ENCODE results near the gene ACVR1. TPM values are rescaled to one million over a fixed set of nuclear protein-coding genes. Genes with fewer than 3 reads are reported as not detected.

The ACVR1 gene
- total RNA-seq, 1 donor from 2014 or later, result 35.0 TPM

DNA sequence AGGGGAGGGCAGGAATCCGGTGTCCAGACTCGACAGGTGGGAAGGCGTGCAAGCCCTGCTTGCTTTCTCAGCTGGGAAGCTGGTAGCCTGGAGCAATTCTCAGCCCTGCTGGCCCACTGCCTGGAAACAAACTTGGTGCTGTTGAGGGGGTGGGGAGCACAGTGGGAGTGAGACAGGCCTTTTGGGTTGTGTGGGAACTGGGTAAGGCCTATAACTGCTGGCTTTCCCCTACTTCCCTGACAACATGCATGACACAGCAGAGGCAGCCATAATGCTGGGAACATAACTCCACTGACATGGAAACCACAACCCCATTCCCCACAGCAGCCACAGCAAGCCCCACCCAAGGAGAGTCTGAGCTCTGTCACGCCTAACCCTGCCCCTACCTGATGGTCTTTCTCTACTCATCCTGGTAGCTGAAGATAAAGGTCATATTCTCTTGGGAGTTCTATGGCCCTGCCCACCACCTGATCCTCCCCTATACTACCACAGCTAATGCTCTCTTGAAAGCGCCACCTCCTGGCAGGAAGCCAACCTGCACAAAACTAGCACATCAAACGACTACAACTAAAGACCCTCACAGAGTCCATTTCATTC lies 124.6 kb downstream of the ACVR1 start:
- ATAC-seq (no peak), DNase-seq (no peak)
- H3K4me1 ChIP-seq, result no peaks in the 10 kb centered on the region
- intact Hi-C loops (cut with DNase I), result no loop called here
- no peak overlapping the region for H3K4me3 ChIP-seq
- TF ChIP-seq, protein P1, sequence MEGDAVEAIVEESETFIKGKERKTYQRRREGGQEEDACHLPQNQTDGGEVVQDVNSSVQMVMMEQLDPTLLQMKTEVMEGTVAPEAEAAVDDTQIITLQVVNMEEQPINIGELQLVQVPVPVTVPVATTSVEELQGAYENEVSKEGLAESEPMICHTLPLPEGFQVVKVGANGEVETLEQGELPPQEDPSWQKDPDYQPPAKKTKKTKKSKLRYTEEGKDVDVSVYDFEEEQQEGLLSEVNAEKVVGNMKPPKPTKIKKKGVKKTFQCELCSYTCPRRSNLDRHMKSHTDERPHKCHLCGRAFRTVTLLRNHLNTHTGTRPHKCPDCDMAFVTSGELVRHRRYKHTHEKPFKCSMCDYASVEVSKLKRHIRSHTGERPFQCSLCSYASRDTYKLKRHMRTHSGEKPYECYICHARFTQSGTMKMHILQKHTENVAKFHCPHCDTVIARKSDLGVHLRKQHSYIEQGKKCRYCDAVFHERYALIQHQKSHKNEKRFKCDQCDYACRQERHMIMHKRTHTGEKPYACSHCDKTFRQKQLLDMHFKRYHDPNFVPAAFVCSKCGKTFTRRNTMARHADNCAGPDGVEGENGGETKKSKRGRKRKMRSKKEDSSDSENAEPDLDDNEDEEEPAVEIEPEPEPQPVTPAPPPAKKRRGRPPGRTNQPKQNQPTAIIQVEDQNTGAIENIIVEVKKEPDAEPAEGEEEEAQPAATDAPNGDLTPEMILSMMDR (IDR thresholded peaks at IDR 0.05), result no peak
- peaks cover 26% of the 10 kb centered on the region for H3K36me3 ChIP-seq
- no peaks in the 10 kb centered on the region for H3K27me3 ChIP-seq (ENCODE audit: low read depth)
- H3K9me3 ChIP-seq, result peaks cover 5% of the 10 kb centered on the region
- no peak overlapping the region for H3K27ac ChIP-seq

DNA sequence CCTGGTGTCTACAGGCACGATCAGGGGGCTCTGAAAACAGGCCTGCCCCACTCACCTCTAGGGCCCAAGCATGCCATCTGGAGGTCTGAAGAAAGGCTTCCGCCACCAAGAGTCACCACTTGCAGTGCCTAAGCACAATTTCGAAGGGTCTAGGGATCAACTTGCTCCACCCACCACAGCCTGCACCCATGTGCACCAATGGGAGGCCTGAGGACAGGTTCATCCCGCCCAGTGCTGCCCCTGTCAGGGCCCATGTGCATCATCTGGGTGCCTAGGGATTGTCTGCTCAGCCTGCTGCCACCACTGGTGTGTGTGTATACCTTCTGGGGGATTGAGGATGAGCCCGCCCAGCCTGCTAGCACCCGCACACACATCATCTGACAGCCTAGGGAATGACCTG lies 126.4 kb downstream of the ACVR1 start:
- intact Hi-C loops (cut with DNase I), result no loop called here
- H3K27me3 ChIP-seq (ENCODE audit: low read depth), result no peaks in the 10 kb centered on the region
- peaks cover 22% of the 10 kb centered on the region for H3K36me3 ChIP-seq
- H3K4me3 ChIP-seq, result no peak overlapping the region
- H3K4me1 ChIP-seq, result no peaks in the 10 kb centered on the region
- ATAC-seq (no peak), DNase-seq (no peak)
- H3K9me3 ChIP-seq, result no peaks in the 10 kb centered on the region
- TF ChIP-seq, protein P1 (IDR thresholded peaks at IDR 0.05), result no peak
- H3K27ac ChIP-seq, result no peak overlapping the region

DNA sequence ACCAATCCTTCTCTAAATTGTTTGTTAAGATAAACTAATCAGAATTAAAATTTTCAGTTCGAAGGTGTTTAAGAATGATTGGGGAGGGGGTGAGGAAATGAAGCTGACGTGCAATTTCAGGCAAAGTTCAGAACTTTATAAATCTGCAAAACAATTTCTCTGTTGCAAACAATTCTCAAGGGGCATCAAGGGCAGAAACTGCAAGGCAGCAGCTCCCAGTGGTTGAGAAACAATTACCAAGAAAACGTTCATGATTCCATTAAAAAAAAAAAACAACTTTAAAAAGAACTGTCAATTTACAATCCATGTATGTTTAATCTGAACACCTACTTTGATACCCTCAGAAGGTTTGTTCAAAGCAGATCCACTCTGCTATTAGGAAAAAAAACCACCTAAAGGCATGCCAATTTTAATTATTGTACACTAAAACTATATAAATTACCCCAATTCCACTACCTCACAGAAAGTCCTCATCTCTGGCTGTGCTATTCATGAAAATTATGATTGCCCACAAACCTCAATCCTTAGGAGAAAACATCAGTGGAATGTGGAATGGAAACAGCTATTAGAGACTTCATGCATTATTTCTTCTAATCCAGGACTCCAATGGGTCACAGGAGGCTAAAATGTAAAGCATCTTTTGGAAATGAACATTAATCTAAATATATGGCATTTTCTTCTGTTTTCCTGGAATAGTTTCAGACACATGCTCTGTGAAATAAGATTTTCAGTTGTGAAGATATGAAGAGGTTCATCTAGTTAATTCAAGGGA lies 127.6 kb downstream of the ACVR1 start:
- no peak overlapping the region for H3K27ac ChIP-seq
- DNase-seq (no peak), ATAC-seq (no peak)
- intact Hi-C loops (cut with DNase I), result no loop called here
- peaks cover 18% of the 10 kb centered on the region for H3K36me3 ChIP-seq
- H3K27me3 ChIP-seq (ENCODE audit: low read depth), result no peaks in the 10 kb centered on the region
- no peaks in the 10 kb centered on the region for H3K4me1 ChIP-seq
- no peak overlapping the region for H3K4me3 ChIP-seq
- H3K9me3 ChIP-seq, result no peaks in the 10 kb centered on the region
- TF ChIP-seq, protein P1 (IDR thresholded peaks at IDR 0.05), result no peak

DNA sequence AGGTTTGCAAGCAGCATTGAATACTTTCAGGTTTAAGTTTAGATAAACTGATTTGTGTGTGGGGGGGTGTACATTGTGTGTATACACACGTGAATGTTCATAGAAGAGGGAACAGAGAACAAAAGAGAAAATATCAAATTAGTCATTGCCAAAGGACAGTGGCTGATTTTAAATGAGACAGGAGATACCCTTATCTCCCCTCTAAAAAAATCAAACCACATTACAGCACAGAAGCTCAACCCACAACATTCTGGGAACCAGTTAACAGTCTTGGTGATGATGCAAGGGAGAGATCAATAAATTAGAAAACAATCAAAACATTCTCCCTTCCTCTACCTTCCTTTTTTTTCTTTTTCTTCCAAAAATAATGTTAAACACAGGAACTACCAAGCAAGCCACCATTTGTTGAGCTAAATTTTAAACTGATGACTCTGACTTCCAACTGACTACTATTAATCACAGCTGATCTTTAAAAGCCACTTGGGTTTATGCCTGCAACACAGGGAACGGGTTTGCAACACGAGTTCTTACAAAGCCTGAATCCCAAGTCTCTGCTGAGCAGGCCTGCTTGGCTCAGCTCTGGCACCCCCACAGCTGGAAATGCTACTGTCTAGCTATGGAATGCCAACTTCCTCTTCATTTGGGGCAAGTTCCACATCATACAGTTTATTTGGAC lies 128.3 kb downstream of the ACVR1 start:
- DNase-seq (no peak), ATAC-seq (no peak)
- intact Hi-C loops (cut with DNase I), result no loop called here
- Histone ChIP-seq H3K9me3 (no peaks in the 10 kb centered on the region), H3K4me1 (no peaks in the 10 kb centered on the region), H3K27me3 (ENCODE audit: low read depth) (no peaks in the 10 kb centered on the region), H3K4me3 (no peak overlapping the region), H3K27ac (no peak overlapping the region), H3K36me3 (peaks cover 11% of the 10 kb centered on the region)
- TF ChIP-seq, protein P1 (IDR thresholded peaks at IDR 0.05), result no peak

DNA sequence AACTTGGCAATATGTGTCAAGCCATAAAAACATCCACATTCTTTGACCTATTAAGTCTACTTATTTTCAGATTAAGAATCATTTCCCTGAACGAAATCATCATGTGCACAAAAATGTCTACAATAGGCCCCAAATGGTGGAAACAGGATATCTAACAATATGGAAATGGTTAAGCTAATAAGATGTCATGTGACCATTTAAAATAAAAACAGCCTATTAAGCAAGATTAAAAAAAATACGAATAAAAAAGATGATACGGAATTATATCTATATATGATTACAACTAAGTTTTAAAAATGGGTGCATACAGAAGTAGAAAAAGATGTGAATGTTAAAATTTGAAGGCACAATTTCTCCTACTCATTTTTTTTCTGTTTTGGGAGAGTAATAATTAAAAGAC lies 128.8 kb downstream of the ACVR1 start:
- peaks cover 7% of the 10 kb centered on the region for H3K36me3 ChIP-seq
- H3K4me1 ChIP-seq, result no peaks in the 10 kb centered on the region
- H3K27me3 ChIP-seq (ENCODE audit: low read depth), result no peaks in the 10 kb centered on the region
- H3K27ac ChIP-seq, result no peak overlapping the region
- H3K4me3 ChIP-seq, result no peak overlapping the region
- intact Hi-C loops (cut with DNase I), result no loop called here
- no peak for DNase-seq
- TF ChIP-seq, protein P1 (IDR thresholded peaks at IDR 0.05), result no peak
- no peak for ATAC-seq
- H3K9me3 ChIP-seq, result no peaks in the 10 kb centered on the region

Data from lower lobe of right lung (tissue), 2 donors.